GM12878 (cell line): ENCODE data around the gene SYPL2. TPM values are rescaled to one million over a fixed set of nuclear protein-coding genes. Genes with fewer than 3 reads are reported as not detected.

Experiments
- ATAC-seq: fragments of 200-7000 bp; cut with Tn5 transposase; 3 replicates; pipeline ENCODE4 v1.9.1; 2020; ENCODE audit warnings: mild to moderate bottlenecking, moderate library complexity
- BruUV-seq: library from RNA; stranded (reverse); fragments of 400-500 nt; replicated peaks from 2 replicates; lab custom pipeline; 2021; lab: Mats Ljungman, UMichigan
- CTCF ChIA-PET: fragments of 300-600 bp; sonication (Branson Sonifier 250); formaldehyde crosslinking; extraction: SDS; loops from one replicate; lab custom pipeline; 2021; ENCODE audit warnings: inconsistent platforms; lab: Yijun Ruan, JAX
- POLR2A ChIA-PET: fragments of 350-600 bp; formaldehyde crosslinking; extraction: SDS; loops from one replicate; lab custom pipeline; 2021; ENCODE audit warnings: inconsistent platforms; lab: Charles Lee
- RAD21 ChIA-PET: fragments of 300-600 bp; sonication (Branson Sonifier 250); formaldehyde crosslinking; loops from one replicate; lab custom pipeline; 2023; ENCODE audit warnings: antibody characterized with exemption; ENCODE audit not compliant: unreplicated experiment; lab: Charles Lee
- SMC1A ChIA-PET: fragments of 300-600 bp; sonication (Branson Sonifier 250); formaldehyde crosslinking; loops from one replicate; lab custom pipeline; 2023; ENCODE audit not compliant: unreplicated experiment, uncharacterized antibody; lab: Charles Lee
- DNase-seq: peaks from one replicate; pipeline ENCODE4 v3.0.0-alpha.2; 2011; ENCODE audit warnings: low read depth, low spot score
- FAIRE-seq: peaks from 3 replicates; lab custom pipeline; 2011; peaks lifted over from hg19 to GRCh38; lab: Jason Lieb, UNC
- H2AFZ ChIP-seq: 2 replicates; pipeline ENCODE4 v1.6.0; 2011; ENCODE audit warnings: low read depth, low read length, control low read depth; ENCODE audit not compliant: control insufficient read depth
- H3K27ac ChIP-seq: 2 replicates; pipeline ENCODE4 v1.5.1; 2011; ENCODE audit warnings: control low read depth; ENCODE audit not compliant: control insufficient read depth, insufficient read depth
- H3K27me3 ChIP-seq, 2 experiments: replicated peaks in 1 of 2; 2 replicates each; pipeline versions ENCODE4 v1.6.0 to v1.6.1; 2011; ENCODE audit warnings: low read length in 1 of 2; ENCODE audit not compliant: control insufficient read depth in 2 of 2, insufficient read depth in 2 of 2
- H3K36me3 ChIP-seq, 2 experiments: 2 replicates each; pipeline ENCODE4 v1.5.1; 2011; ENCODE audit warnings: low read length in 1 of 2; ENCODE audit not compliant: control insufficient read depth in 2 of 2, insufficient read depth in 2 of 2
- H3K4me1 ChIP-seq: 2 replicates; pipeline ENCODE4 v1.6.1; 2011; ENCODE audit warnings: mild to moderate bottlenecking, low read length, moderate library complexity, mixed read lengths; ENCODE audit not compliant: control insufficient read depth, insufficient read depth
- H3K4me2 ChIP-seq: 2 replicates; pipeline ENCODE4 v1.6.0; 2011; ENCODE audit warnings: control low read depth; ENCODE audit not compliant: control insufficient read depth, insufficient read depth
- H3K4me3 ChIP-seq: fragments of 200-600 bp; sonication (generic); 2 replicates; pipeline ENCODE4 v1.5.1; 2016
- H3K79me2 ChIP-seq: 2 replicates; pipeline ENCODE4 v1.6.0; 2011; ENCODE audit warnings: low read length; ENCODE audit not compliant: control insufficient read depth, insufficient read depth
- H3K9ac ChIP-seq: 2 replicates; pipeline ENCODE4 v1.8.0; 2011; ENCODE audit warnings: low read length, control low read depth, mixed read lengths; ENCODE audit not compliant: control insufficient read depth, insufficient read depth
- H3K9me3 ChIP-seq: replicated peaks from 3 replicates; pipeline ENCODE4 v1.5.1; 2011; ENCODE audit warnings: mild to moderate bottlenecking, low read length; ENCODE audit not compliant: control insufficient read depth, insufficient read depth
- H4K20me1 ChIP-seq: 2 replicates; pipeline ENCODE4 v1.6.0; 2011; ENCODE audit not compliant: control insufficient read depth, insufficient read depth
- BCL11A ChIP-seq: IDR thresholded peaks from 2 replicates; pipeline ENCODE4 v1.6.1; 2011; ENCODE audit warnings: low read depth, low read length
- CREB1 ChIP-seq: IDR thresholded peaks from 2 replicates; pipeline ENCODE4 v1.6.1; 2012; ENCODE audit warnings: low read depth, mild to moderate bottlenecking, inconsistent platforms
- MTA2 ChIP-seq: fragments of 450-650 bp; IDR thresholded peaks from 2 replicates; pipeline ENCODE4 v1.6.1; 2016; ENCODE audit warnings: low read depth, mild to moderate bottlenecking, moderate library complexity
- NR2C2 ChIP-seq: IDR thresholded peaks from 2 replicates; pipeline ENCODE4 v1.6.1; 2011; ENCODE audit warnings: borderline replicate concordance, low read depth; ENCODE audit not compliant: control insufficient read depth, insufficient read length
- POU2F2 ChIP-seq: IDR thresholded peaks from 3 replicates; pipeline ENCODE4 v1.6.1; 2011; ENCODE audit warnings: low read depth, mild to moderate bottlenecking, low read length, borderline replicate concordance
- ZBTB4 ChIP-seq: fragments of 450-650 bp; formaldehyde crosslinking; IDR thresholded peaks from 2 replicates; pipeline ENCODE4 v1.4.0; 2022; ENCODE audit warnings: mild to moderate bottlenecking, moderate library complexity
- WGBS: methylation state at CpG from one replicate; pipeline ENCODE4 v1.1.6; 2016; ENCODE audit warnings: low lambda C conversion rate; ENCODE audit not compliant: insufficient replicate concordance, insufficient coverage; ENCODE audit errors: missing lambda C conversion rate; 5-methylcytosine and 5-hydroxymethylcytosine counted together
- in situ Hi-C: fragments of 300-500 bp; cut with MboI; formaldehyde crosslinking; loops from 9 replicates; pipeline ENCODE4 v1.14.3; 2018; ENCODE audit warnings: mixed read lengths
- intact Hi-C: fragments of 100-400 bp; cut with micrococcal nuclease; formaldehyde crosslinking; loops from one replicate; pipeline ENCODE4 v1.14.2; 2022; ENCODE audit not compliant: unreplicated experiment
- polyA plus RNA-seq, 11 experiments: library from polyadenylated mRNA; depleted of rRNA in 4 of 11; unstranded in 6 of 11; stranded (reverse) in 5 of 11; fragments of >200 nt; fragmentation: Nextera tagmentation in 4 of 11; fragmentation: Illumina TruSeq in 1 of 11; extraction: Ambion mirVana in 4 of 11; extraction: Trizol in 1 of 11; gene quantifications; 1 replicate in 1 of 11; 2 replicates in 10 of 11; pipeline versions ENCODE4 v1.2.1 to v1.2.3, GENCODE V29; 2011 to 2016; ENCODE audit warnings: inconsistent platforms in 2 of 11, missing spikeins in 2 of 11, low read depth in 1 of 11
- total RNA-seq, 4 experiments: library from RNA; depleted of rRNA in 3 of 4; stranded (reverse); fragments of >200 nt in 3 of 4; fragmentation: Illumina TruSeq in 1 of 4; extraction: Trizol in 1 of 4; gene quantifications; 2 replicates each; pipeline versions ENCODE4 v1.2.1 to v1.2.3, GENCODE V29; 2013 to 2021
- TF ChIP-seq, protein P1 (sequence below): fragments of 150-350 bp; IDR thresholded peaks from 2 replicates; pipeline ENCODE4 v1.6.1; 2016; ENCODE audit warnings: low read depth, low read length
- TF ChIP-seq, protein P2 (sequence below): IDR thresholded peaks from 2 replicates; pipeline ENCODE4 v1.6.1; 2011; ENCODE audit warnings: low read depth, low read length, improper control_type of control experiment, borderline replicate concordance

The SYPL2 gene
- total and polyA plus RNA-seq, 10 of the 15 experiments (the other 5 are each of a cell fraction or from before 2014, with no cell fraction given): 0.04 to 0.11 (median 0.06) TPM; not detected in 3

DNA sequence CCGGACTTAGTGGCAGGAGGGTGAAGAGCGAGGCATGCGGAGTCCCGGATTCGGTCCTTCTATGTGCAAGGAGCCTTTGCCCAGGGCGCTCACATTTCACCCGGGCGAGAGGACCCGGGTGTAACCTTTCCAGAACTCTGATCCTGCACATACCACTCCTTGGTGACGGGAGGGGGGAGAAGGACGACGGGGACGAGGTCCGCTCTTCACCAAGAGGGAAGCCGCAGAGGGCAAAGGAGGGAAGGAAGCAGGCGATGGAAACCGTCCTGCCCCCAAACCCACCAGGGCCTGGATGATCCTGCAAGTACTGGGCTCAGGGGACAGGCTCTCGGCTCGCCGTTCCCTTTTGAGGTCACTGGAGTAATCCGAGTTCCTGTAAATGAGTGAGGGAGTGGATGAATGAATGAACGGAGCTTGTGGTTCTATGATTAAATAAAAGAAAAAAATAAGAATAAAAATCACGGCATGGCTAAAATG, 993 bp downstream of the SYPL2 start (continued):
- TF ChIP-seq, protein P1, sequence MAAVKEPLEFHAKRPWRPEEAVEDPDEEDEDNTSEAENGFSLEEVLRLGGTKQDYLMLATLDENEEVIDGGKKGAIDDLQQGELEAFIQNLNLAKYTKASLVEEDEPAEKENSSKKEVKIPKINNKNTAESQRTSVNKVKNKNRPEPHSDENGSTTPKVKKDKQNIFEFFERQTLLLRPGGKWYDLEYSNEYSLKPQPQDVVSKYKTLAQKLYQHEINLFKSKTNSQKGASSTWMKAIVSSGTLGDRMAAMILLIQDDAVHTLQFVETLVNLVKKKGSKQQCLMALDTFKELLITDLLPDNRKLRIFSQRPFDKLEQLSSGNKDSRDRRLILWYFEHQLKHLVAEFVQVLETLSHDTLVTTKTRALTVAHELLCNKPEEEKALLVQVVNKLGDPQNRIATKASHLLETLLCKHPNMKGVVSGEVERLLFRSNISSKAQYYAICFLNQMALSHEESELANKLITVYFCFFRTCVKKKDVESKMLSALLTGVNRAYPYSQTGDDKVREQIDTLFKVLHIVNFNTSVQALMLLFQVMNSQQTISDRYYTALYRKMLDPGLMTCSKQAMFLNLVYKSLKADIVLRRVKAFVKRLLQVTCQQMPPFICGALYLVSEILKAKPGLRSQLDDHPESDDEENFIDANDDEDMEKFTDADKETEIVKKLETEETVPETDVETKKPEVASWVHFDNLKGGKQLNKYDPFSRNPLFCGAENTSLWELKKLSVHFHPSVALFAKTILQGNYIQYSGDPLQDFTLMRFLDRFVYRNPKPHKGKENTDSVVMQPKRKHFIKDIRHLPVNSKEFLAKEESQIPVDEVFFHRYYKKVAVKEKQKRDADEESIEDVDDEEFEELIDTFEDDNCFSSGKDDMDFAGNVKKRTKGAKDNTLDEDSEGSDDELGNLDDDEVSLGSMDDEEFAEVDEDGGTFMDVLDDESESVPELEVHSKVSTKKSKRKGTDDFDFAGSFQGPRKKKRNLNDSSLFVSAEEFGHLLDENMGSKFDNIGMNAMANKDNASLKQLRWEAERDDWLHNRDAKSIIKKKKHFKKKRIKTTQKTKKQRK: no peak
- TF ChIP-seq BCL11A (no peak), CREB1 (no peak)

- no peaks in the 10 kb centered on the region for H3K4me1 ChIP-seq
- ChIA-PET SMC1A (no interaction called here), RAD21 (no interaction called here), POLR2A (no interaction called here), CTCF (interaction anchor here (1.2 to 1.6 kb wide), 2 partner anchors 11 to 65 kb away, joined by 4 to 6 read pairs; no protein-coding TSS in a partner anchor)
- H4K20me1 ChIP-seq: no peaks in the 10 kb centered on the region
- no peaks in the 10 kb centered on the region for H3K9me3 ChIP-seq
- H3K9ac ChIP-seq: no peak overlapping the region
- ATAC-seq: no peak
- DNase-seq: no peak
- H3K79me2 ChIP-seq: no peaks in the 10 kb centered on the region
- in situ Hi-C loops: no loop called here
- H3K4me2 ChIP-seq: no peak overlapping the region
- H3K4me3 ChIP-seq: no peak overlapping the region
- H3K27ac ChIP-seq: no peak overlapping the region
- no TSS peak for BruUV-seq
- FAIRE-seq: no peak
- no peaks in the 10 kb centered on the region for H3K36me3 ChIP-seq
- WGBS: 93% methylated on average over 1 of the region's 1 CpG
- intact Hi-C loops: no loop called here
- peaks cover 4 to 7% of the 10 kb centered on the region in 2 experiments; a peak in 3 of 4 replicates for H3K27me3 ChIP-seq
- H2AFZ ChIP-seq: no peak overlapping the region
- TF ChIP-seq ZBTB4 (CRISPR knock-in tag): no peak
- TF ChIP-seq POU2F2: no peak
- TF ChIP-seq, protein P2, sequence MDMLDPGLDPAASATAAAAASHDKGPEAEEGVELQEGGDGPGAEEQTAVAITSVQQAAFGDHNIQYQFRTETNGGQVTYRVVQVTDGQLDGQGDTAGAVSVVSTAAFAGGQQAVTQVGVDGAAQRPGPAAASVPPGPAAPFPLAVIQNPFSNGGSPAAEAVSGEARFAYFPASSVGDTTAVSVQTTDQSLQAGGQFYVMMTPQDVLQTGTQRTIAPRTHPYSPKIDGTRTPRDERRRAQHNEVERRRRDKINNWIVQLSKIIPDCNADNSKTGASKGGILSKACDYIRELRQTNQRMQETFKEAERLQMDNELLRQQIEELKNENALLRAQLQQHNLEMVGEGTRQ: no peak
- TF ChIP-seq NR2C2: no peak
- TF ChIP-seq, protein P1: no peak
- TF ChIP-seq MTA2: no peak
Observed at GRCh38 chr1:109468061-109468460, 1.7 kb downstream of the SYPL2 start.
